ENCODE results near the gene FALEC. TPM values are rescaled to one million over a fixed set of nuclear protein-coding genes. Genes with fewer than 3 reads are reported as not detected.

Gene FALEC
- total RNA-seq, 4 donors from 2014 or later: not detected

- TF ChIP-seq CTCF (IDR thresholded peaks at IDR 0.05; ENCODE audit: low read depth): no peak
Observed at GRCh38 chr1:150546294-150546937, 30.9 kb downstream of the FALEC start.

- no peak for TF ChIP-seq CTCF (IDR thresholded peaks at IDR 0.05; ENCODE audit: low read depth)
Observed at GRCh38 chr1:150548324-150548631, 32.7 kb downstream of the FALEC start.

- no peak for TF ChIP-seq CTCF (IDR thresholded peaks at IDR 0.05; ENCODE audit: low read depth)
Observed at GRCh38 chr1:150548632-150549495, 33.3 kb downstream of the FALEC start, which contains the start of gene ADAMTSL4. TSS of gene ADAMTSL4 (plus strand) at chr1:150549408. CDS start at chr1:150552289, 2,881 bp downstream.

GRCh38 chr1:150549496-150550221, 34.1 kb downstream of the FALEC start:
- no peak for TF ChIP-seq CTCF (IDR thresholded peaks at IDR 0.05; ENCODE audit: low read depth)

- TF ChIP-seq CTCF (IDR thresholded peaks at IDR 0.05; ENCODE audit: low read depth): no peak
Observed at GRCh38 chr1:150550222-150551050, 34.9 kb downstream of the FALEC start.

GRCh38 chr1:150551051-150551783, 35.7 kb downstream of the FALEC start:
- TF ChIP-seq CTCF (IDR thresholded peaks at IDR 0.05; ENCODE audit: low read depth): no peak

All from subcutaneous adipose tissue (tissue), 4 donors.